Neural progenitor cell (in vitro differentiated cells): ENCODE data around the gene KLK10. TPM values are rescaled to one million over a fixed set of nuclear protein-coding genes. Genes with fewer than 3 reads are reported as not detected.
A peak's percentile ranks its signal among the peaks of the same experiment; 100 is the strongest.

Experiments
- DNase-seq: peaks from one replicate; pipeline ENCODE4 v3.0.0-alpha.2; 2016; ENCODE audit warnings: low spot score
- H2AFZ ChIP-seq: fragments of 200-600 bp; sonication (generic); replicated peaks from 2 replicates; pipeline ENCODE4 v1.6.1; 2016; ENCODE audit warnings: antibody characterized with exemption
- H3F3A ChIP-seq: fragments of 200-600 bp; sonication (generic); 2 replicates; pipeline ENCODE4 v1.6.1; 2016; ENCODE audit warnings: antibody characterized with exemption, low read depth
- H3K27ac ChIP-seq: fragments of 200-600 bp; sonication (generic); 2 replicates; pipeline ENCODE4 v1.5.1; 2016; ENCODE audit warnings: mild to moderate bottlenecking
- H3K27me3 ChIP-seq: fragments of 200-600 bp; sonication (generic); 2 replicates; pipeline ENCODE4 v1.6.1; 2016; ENCODE audit warnings: mild to moderate bottlenecking, moderate library complexity
- H3K36me3 ChIP-seq: fragments of 200-600 bp; sonication (generic); 2 replicates; pipeline ENCODE4 v1.5.1; 2016
- H3K4me1 ChIP-seq: fragments of 200-600 bp; sonication (generic); 2 replicates; pipeline ENCODE4 v1.6.1; 2016; ENCODE audit warnings: mixed run types
- H3K4me2 ChIP-seq: fragments of 200-600 bp; sonication (generic); 2 replicates; pipeline ENCODE4 v1.6.1; 2016
- H3K4me3 ChIP-seq: fragments of 200-600 bp; sonication (generic); 2 replicates; pipeline ENCODE4 v1.5.1; 2016
- H3K79me2 ChIP-seq: fragments of 200-600 bp; sonication (generic); 2 replicates; pipeline ENCODE4 v1.6.1; 2016; ENCODE audit warnings: low read depth
- H3K9ac ChIP-seq: fragments of 200-600 bp; sonication (generic); 2 replicates; pipeline ENCODE4 v1.6.1; 2016
- H3K9me3 ChIP-seq: fragments of 200-600 bp; sonication (generic); 2 replicates; pipeline ENCODE4 v1.5.1; 2016; ENCODE audit warnings: low read depth
- H4K20me1 ChIP-seq: fragments of 200-600 bp; sonication (generic); 2 replicates; pipeline ENCODE4 v1.6.1; 2016; ENCODE audit warnings: low read depth
- H3K27ac Mint-ChIP-seq: 3 replicates; pipeline ENCODE4 v1.8.0; 2021; ENCODE audit warnings: mixed read lengths
- H3K27me3 Mint-ChIP-seq: 2 replicates; pipeline ENCODE4 v1.8.0; 2022; ENCODE audit warnings: low read depth, mild to moderate bottlenecking, inconsistent platforms, moderate library complexity, mixed read lengths; ENCODE audit not compliant: insufficient read depth
- H3K36me3 Mint-ChIP-seq: 3 replicates; pipeline ENCODE4 v1.8.0; 2021; ENCODE audit warnings: mixed read lengths
- H3K4me1 Mint-ChIP-seq: 3 replicates; pipeline ENCODE4 v1.8.0; 2021; ENCODE audit warnings: mixed read lengths
- H3K4me3 Mint-ChIP-seq: 3 replicates; pipeline ENCODE4 v1.8.0; 2021; ENCODE audit warnings: mild to moderate bottlenecking, moderate library complexity, mixed read lengths
- H3K9me3 Mint-ChIP-seq: 3 replicates; pipeline ENCODE4 v1.8.0; 2020; ENCODE audit warnings: mixed read lengths
- EZH2 ChIP-seq: fragments of 200-600 bp; sonication (generic); IDR thresholded peaks from 2 replicates; pipeline ENCODE4 v1.6.1; 2017; ENCODE audit warnings: antibody characterized with exemption, mild to moderate bottlenecking, moderate library complexity
- EZH2phosphoT487 ChIP-seq: fragments of 200-600 bp; sonication (generic); IDR thresholded peaks from 2 replicates; pipeline ENCODE4 v1.6.1; 2017; ENCODE audit warnings: antibody characterized with exemption
- total RNA-seq: library from RNA; depleted of rRNA; stranded (reverse); fragments of >200 nt; gene quantifications from 2 replicates; pipeline ENCODE4 v1.2.3, GENCODE V29; 2015; ENCODE audit warnings: low replicate concordance
- TF ChIP-seq, protein P1 (sequence below): fragments of 200-600 bp; sonication (generic); IDR thresholded peaks from 2 replicates; pipeline ENCODE4 v1.5.1; 2017; ENCODE audit warnings: antibody characterized with exemption, mild to moderate bottlenecking

The KLK10 gene
- total RNA-seq, 1 donor from 2014 or later, result not detected

DNA sequence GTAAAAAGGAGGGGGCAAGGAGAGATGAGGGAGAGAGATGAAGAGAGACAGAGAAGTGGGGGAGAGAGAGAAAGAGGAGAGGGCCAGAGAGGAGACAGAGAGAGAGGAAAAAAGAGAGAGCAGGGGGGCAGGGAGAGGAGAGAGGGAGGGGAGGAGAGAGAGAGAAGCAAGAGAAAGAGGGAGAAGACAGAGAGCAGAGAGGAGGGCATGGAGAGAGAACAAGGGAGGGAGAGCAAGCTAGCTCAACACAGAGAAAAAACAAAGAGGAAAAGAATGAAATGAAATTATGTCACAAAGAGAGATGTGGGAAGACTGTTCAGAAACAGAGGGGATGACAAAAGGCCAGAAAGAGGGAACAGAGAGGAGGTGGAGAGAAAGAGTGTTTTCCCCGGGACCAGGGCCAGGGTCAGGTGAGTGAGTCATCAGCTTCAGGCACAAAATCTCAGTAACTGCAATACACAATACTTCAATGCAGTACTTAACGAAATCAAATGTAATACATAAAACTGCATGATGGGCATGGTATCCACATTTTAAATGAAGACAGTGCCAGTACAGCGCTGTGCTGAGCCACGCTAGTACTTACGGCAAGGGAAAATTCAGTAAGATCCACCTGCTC is 40.6 kb downstream of the KLK10 start:
- Histone ChIP-seq H3K27me3 (peaks cover 12% of the 10 kb centered on the region), H3K4me2 (no peak overlapping the region), H3K9ac (no peak overlapping the region), H3K27ac (no peak overlapping the region), H4K20me1 (no peaks in the 10 kb centered on the region), H3K4me3 (no peak overlapping the region), H3K4me1 (peaks cover 3% of the 10 kb centered on the region), H3K9me3 (no peaks in the 10 kb centered on the region), H3K79me2 (no peaks in the 10 kb centered on the region), H3K36me3 (no peaks in the 10 kb centered on the region), H3F3A (peaks cover 7% of the 10 kb centered on the region), H2AFZ (no peak overlapping the region)
- Mint-ChIP-seq H3K4me3 (no peak overlapping the region), H3K36me3 (no peaks in the 10 kb centered on the region), H3K9me3 (peaks cover 2% of the 10 kb centered on the region), H3K27ac (no peak overlapping the region), H3K27me3 (peaks cover 9% of the 10 kb centered on the region), H3K4me1 (peaks cover 30% of the 10 kb centered on the region)
- no peak for DNase-seq
- TF ChIP-seq, protein P1, sequence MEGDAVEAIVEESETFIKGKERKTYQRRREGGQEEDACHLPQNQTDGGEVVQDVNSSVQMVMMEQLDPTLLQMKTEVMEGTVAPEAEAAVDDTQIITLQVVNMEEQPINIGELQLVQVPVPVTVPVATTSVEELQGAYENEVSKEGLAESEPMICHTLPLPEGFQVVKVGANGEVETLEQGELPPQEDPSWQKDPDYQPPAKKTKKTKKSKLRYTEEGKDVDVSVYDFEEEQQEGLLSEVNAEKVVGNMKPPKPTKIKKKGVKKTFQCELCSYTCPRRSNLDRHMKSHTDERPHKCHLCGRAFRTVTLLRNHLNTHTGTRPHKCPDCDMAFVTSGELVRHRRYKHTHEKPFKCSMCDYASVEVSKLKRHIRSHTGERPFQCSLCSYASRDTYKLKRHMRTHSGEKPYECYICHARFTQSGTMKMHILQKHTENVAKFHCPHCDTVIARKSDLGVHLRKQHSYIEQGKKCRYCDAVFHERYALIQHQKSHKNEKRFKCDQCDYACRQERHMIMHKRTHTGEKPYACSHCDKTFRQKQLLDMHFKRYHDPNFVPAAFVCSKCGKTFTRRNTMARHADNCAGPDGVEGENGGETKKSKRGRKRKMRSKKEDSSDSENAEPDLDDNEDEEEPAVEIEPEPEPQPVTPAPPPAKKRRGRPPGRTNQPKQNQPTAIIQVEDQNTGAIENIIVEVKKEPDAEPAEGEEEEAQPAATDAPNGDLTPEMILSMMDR, result no peak
- no peak for TF ChIP-seq EZH2
- TF ChIP-seq EZH2phosphoT487, result no peak

DNA sequence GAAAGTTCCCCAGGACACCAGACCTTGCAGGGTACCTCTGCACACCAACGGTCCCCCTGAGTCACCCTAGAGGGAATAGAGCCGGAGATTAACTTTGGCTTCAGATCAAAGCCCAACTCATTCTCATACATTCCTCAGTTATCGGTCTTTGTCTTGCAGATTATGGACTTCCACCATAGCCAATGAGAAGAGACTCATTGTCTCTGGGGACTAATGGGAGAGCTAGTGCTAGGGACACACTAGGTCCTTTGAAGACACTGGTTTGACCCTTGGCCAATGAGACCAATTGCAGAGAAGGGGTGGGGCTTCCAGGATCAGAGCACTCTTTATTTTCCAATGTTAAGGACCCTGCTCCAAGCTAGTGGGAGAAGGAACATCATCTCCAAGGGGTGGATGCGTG is 41.9 kb downstream of the KLK10 start:
- Histone ChIP-seq H3K4me1 (peaks cover 3% of the 10 kb centered on the region), H3K27me3 (peaks cover 6% of the 10 kb centered on the region), H3K9me3 (no peaks in the 10 kb centered on the region), H3K9ac (no peak overlapping the region), H3K4me3 (no peak overlapping the region), H2AFZ (no peak overlapping the region), H3F3A (peaks cover 7% of the 10 kb centered on the region), H3K79me2 (no peaks in the 10 kb centered on the region), H3K27ac (no peak overlapping the region), H3K4me2 (no peak overlapping the region), H4K20me1 (no peaks in the 10 kb centered on the region), H3K36me3 (no peaks in the 10 kb centered on the region)
- H3K27me3 Mint-ChIP-seq, result peaks cover 17% of the 10 kb centered on the region
- no peaks in the 10 kb centered on the region for H3K36me3 Mint-ChIP-seq
- H3K4me1 Mint-ChIP-seq, result peaks cover 30% of the 10 kb centered on the region
- H3K27ac Mint-ChIP-seq, result peak overlapping the region; percentile 21
- TF ChIP-seq, protein P1, result no peak
- TF ChIP-seq EZH2, result no peak
- no peak for TF ChIP-seq EZH2phosphoT487
- no peak for DNase-seq
- H3K4me3 Mint-ChIP-seq, result no peak overlapping the region
- peaks cover 2% of the 10 kb centered on the region for H3K9me3 Mint-ChIP-seq

DNA sequence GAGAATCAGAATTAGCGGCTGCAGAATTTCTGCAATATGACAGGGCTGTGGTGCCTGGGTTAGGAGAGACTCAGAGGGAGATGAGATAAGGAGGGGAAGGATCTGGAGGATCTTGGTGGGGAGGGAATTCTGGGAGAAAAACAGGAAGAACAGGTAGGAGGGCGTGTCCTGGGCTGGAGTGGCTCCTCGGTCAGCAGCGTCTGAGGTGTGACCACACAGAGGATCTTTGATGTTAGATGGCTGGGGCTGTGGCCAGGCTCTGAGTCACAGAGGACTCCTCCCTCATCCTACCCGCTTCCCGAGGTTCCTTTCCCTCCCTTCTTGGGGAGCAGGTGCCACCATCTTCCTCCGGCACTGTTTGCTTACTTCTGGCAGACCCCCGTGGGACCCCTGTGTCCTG is 43.7 kb downstream of the KLK10 start:
- no peaks in the 10 kb centered on the region for H4K20me1 ChIP-seq
- no peak overlapping the region for H2AFZ ChIP-seq
- H3K36me3 Mint-ChIP-seq, result no peaks in the 10 kb centered on the region
- peaks cover 3% of the 10 kb centered on the region for H3K4me1 ChIP-seq
- no peak for DNase-seq
- no peaks in the 10 kb centered on the region for H3K79me2 ChIP-seq
- H3K9me3 ChIP-seq, result no peaks in the 10 kb centered on the region
- no peak overlapping the region for H3K27ac Mint-ChIP-seq
- H3K9ac ChIP-seq, result no peak overlapping the region
- TF ChIP-seq EZH2, result no peak
- no peak for TF ChIP-seq EZH2phosphoT487
- TF ChIP-seq, protein P1, result no peak
- H3K36me3 ChIP-seq, result no peaks in the 10 kb centered on the region
- peaks cover 7% of the 10 kb centered on the region for H3F3A ChIP-seq
- peaks cover 2% of the 10 kb centered on the region for H3K9me3 Mint-ChIP-seq
- peaks cover 16% of the 10 kb centered on the region for H3K27me3 Mint-ChIP-seq
- no peak overlapping the region for H3K4me3 ChIP-seq
- H3K4me1 Mint-ChIP-seq, result peaks cover 30% of the 10 kb centered on the region
- no peak overlapping the region for H3K27ac ChIP-seq
- H3K4me3 Mint-ChIP-seq, result no peak overlapping the region
- no peak overlapping the region for H3K4me2 ChIP-seq
- peaks cover under 1% of the 10 kb centered on the region for H3K27me3 ChIP-seq
